Germinal center (tissue), 1 donor: ENCODE measurements around the gene GTF2IRD1.
"Not testable (repeated sequence)": the region's sequence is repeated elsewhere in the genome, so short reads cannot be mapped to it uniquely, and the experiment has no call there.

ENCODE experiments used
- DNase-seq: peaks from one replicate; pipeline ENCODE4 v3.0.0; 2012; ENCODE audit warnings: mixed read lengths, low spot score

The GTF2IRD1 gene, protein sequence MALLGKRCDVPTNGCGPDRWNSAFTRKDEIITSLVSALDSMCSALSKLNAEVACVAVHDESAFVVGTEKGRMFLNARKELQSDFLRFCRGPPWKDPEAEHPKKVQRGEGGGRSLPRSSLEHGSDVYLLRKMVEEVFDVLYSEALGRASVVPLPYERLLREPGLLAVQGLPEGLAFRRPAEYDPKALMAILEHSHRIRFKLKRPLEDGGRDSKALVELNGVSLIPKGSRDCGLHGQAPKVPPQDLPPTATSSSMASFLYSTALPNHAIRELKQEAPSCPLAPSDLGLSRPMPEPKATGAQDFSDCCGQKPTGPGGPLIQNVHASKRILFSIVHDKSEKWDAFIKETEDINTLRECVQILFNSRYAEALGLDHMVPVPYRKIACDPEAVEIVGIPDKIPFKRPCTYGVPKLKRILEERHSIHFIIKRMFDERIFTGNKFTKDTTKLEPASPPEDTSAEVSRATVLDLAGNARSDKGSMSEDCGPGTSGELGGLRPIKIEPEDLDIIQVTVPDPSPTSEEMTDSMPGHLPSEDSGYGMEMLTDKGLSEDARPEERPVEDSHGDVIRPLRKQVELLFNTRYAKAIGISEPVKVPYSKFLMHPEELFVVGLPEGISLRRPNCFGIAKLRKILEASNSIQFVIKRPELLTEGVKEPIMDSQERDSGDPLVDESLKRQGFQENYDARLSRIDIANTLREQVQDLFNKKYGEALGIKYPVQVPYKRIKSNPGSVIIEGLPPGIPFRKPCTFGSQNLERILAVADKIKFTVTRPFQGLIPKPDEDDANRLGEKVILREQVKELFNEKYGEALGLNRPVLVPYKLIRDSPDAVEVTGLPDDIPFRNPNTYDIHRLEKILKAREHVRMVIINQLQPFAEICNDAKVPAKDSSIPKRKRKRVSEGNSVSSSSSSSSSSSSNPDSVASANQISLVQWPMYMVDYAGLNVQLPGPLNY

DNA sequence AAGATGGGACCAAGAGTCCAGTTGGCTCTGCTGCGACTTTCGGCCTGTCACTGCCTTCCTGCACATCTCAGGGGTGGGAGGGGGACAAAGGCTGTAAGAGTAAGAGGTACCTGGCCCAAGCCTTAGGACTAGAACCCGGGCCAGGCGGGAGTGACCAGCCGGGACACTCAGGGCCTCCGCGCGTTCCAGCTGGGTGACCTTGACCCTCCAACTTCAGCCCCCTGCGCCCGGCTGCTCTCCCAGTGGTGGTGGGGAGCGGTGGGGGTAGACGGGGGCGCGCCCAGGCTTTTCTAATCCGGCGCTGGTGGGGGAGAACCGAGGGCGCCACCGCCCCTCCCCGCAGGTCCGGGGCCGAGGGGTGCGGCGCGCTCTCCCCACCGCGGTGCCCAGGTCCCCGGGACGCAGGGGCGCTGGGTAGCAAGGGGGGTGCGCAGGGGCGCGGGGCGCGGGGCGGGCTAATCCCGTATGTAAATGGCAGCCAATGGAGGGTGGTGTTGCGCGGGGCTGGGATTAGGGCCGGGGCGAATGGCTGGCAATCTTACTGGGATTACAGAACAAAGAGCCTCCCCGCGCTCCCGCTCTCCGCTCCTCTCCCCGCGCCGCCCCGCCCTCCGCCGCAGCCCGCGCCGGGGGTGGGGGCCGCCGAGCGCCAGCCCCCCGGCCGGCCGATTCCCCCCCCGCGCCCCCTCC, at the start of gene GTF2IRD1:
GTF2IRD1 (plus strand) TSS at position 585 of the 690 bp plus-strand sequence. CDS start 54,175 bp downstream, outside the sequence.
- DNase-seq: no peak

DNA sequence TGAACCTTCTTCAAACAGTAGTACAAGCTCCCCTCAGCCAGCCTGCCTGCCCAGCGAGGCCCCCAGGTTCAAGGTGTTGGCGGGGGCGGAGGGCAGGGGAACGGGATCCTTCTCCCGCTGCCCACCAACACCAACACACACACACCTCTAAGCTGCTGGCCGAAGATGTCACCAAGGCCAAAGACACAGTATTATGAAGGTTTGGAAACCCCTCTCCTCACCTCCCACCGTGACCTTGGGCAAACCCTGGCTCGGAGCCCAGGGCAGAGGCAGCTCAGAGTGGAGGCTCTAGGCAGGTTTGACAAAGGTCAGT, 49.4 kb upstream of the GTF2IRD1 start:
- DNase-seq: no peak

DNA sequence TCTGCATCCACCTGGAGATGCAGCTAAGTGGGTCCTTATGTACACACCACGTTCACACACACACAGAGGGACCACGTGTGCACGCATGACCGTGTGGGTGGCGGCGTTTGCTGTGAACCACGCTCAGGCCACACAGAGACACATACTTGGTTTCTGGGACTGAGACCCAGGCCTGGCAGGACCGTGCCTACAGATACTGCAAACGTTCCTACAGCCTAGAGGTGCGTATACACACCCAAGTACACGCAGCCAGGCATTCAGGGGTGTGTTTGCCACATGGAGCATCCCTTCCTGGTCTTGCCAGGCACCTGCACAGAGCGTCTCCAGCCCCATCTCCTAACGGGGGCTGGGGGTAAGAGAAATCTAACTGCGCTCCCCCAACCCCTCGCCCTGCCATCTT, 49.0 kb upstream of the GTF2IRD1 start:
- no peak for DNase-seq

DNA sequence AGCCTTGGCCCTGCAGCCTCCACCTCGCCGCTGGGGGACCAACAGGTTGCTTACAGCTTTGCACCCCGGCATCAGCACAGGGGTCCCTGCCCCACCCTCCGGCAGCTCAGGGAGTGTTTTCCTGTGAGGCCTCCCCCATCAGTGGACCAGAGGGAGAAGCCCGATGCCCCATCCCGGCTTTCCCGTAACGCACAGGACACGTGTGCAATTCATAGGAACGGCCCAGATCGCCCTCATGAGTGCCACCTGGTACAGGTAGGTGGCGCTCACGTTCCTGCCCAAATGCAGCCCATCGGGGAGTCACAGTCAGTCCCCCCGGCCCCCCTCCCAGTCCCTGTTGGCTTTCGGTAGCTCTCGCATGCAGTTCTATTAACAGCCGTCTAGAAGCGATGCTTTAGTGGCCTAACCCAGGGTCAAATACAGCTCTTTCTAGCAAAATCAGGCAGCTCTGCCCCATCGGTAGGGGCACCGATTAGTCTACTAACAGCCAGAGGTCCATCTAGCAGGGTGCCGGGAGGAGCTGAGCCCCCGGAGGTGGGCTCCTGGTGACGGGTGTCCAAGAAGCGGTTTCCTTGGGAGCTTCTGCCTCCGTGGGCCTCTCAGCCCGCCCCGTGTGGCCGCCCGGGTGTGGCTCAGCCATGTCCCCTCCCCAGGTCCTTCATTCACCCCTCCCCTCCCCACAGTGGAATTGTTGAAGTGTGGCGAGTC, 48.4 kb upstream of the GTF2IRD1 start:
- DNase-seq: no peak

DNA sequence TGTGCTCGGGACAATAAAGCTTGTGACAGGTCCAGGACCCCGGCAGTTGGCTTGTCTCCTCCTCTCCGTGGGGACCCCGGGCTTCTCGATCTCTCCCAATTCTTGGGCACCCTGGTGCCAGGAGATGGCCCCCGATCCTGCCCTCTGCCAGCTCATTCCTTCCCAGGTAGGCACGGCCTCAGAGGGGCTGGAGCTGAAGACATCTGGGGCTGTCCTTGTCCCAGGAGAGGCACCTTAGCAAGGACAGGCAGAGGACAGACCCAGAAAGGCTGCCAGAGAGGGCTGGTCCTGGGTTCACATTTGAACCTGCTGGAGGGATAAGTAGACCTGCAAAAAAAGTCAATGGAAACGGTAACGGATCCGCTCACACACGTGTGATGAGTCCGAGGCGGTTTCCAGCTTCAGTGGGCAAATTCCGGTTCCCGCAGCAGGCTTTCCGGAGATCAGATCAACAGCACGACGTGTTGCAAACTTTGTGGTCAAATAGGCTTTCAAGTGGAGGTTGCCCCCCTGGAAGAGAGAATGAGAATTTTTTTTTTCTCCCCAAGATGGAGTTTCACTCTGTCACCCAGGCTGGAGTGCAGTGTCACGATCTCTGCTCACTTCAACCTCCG, 47.7 kb upstream of the GTF2IRD1 start:
- DNase-seq: no peak

DNA sequence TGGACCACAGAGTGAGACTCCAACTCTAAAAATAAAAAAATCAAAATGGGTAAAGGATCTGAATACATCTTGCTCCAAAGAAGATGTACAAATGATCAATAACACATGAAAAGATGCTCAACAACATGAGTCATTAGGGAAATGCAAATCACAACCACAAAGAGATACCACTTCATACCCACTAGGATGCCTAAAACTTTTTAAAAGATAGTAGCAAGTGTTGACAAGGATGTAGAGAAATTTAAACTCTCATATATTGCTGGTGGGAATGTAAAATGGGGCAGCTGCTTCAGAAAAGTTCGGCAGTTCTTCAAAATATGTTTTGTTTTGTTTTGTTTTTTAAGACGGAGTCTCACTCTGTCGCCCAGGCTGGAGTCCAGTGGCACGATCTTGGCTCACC, 45.7 kb upstream of the GTF2IRD1 start:
- DNase-seq: no peak

DNA sequence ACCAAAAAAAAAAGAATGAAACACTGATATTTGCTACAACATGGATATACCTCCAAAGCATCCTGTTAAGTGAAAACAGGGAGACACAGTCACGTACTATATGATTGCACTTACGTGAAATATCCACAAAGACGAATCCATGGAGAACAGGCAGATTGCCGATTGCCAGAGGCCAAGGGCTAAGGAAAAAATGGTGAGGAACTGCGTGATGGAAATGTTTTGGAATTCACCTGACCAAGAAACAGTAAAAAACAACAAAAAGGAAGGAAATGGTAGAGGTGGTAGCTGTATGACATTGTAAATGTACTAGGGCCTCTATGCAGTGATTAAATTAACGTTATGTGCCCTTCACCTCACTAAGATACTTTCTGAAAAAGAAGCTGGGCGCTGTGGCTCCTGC, 44.1 kb upstream of the GTF2IRD1 start:
- no peak for DNase-seq

DNA sequence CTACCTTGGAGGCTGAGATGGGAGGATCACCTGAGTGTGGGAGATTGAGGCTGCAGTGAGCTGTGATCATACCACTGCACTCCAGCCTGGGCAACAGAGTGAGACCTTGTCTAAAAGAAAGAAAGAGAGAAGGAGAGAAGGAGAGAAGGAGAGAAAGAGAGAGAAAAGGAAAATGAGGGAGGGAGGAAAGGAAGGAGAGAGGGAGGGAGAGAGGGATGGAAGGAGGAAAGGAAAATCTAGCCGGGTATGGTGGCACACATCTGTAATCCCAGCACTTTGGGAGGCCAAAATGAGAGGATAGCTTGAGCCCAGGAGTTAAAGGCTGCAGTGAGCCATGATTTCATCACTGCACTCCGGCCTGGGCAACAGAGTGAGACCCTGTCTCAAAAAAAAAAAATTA, 42.9 kb upstream of the GTF2IRD1 start:
- no peak for DNase-seq

DNA sequence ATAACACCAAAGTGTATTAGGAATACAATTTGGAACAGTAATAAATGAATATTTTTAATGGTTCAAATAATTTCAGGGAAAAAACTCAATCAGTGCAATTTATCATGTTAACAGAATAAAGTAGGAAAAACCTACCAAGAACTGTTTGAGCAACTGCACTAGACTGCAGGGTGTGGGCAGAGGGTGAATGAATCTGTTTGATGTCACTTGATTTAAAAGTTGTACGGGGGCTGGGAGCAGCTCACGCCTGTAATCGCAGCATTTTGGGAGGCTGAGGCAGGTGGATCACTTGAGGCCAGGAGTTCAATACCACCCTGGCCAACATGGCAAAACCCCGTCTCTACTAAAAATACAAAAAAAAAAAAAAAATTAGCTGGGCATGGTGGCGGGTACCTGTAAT, 42.1 kb upstream of the GTF2IRD1 start:
- not testable (repeated sequence) for DNase-seq

DNA sequence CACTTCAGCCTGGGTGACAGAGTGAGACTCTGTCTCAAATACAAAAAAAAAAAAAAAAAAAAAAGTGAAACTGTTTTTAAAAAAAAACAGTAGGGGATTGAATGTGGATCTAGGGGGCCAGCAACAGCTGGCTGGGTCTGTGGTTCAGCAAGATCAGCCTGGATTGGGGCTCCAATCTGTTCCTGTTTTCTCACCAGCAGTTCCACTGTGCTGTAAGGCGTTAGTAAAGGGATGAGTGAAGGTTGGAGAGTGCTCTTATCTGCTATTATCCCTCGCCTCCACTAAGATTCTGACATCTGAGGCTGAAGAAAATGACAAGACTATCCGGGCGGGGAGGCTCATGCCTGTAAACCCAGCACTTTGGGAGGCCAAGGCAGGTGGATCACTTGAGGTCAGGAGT, 41.6 kb upstream of the GTF2IRD1 start:
- no peak for DNase-seq

DNA sequence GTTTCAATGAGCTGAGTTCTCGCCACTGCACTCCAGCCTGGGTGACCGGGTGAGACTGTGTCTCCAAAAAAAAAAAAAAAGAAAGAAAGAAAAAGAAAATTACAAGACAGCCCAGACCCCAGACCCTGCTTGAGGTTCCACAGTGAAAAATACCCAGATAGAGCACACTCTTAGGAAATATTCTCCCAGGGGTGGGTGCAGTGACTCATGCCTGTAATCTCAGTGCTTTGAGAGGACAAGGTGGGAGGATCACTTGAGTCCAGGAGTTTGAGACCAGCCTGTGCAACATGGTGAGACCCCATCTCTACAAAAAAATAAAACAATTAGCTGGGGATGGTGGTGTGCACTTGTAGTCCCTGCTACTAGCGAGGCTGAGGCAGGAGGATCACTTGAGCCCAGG, 41.1 kb upstream of the GTF2IRD1 start:
- DNase-seq: no peak

DNA sequence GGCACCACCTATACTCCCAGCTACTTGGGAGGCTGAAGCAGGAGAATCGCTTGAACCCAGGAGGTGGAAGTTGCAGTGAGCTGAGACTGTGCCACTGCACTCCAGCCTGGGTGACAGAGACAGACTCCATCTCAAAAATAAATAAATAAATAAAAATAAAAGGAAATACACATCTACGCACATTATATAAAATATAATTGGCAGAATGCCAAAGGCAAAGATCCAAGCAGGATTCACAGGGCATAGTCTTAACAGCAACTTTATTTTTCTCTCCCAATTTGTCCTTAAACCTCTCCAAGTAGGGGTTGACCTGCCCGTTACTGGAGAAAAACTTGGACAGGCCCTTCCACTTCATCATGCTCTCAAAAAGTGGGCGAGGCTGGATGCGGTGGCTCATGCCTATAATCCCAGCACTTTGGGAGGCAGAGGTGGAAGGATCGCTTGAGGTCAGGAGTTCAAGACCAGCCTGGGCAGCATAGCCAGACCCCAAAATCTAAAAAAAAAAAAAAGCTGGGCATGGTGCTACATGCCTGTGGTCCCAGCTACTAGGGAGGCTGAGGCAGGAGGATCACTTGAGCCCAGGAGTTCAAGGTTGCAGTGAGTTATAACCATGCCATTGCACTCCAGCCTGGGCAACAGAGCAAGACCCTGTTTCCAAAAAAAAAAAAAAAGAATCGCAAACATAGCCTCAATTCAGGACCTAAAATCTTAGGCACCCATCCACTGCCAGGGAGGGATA, 38.9 kb upstream of the GTF2IRD1 start:
- not testable (repeated sequence) for DNase-seq

DNA sequence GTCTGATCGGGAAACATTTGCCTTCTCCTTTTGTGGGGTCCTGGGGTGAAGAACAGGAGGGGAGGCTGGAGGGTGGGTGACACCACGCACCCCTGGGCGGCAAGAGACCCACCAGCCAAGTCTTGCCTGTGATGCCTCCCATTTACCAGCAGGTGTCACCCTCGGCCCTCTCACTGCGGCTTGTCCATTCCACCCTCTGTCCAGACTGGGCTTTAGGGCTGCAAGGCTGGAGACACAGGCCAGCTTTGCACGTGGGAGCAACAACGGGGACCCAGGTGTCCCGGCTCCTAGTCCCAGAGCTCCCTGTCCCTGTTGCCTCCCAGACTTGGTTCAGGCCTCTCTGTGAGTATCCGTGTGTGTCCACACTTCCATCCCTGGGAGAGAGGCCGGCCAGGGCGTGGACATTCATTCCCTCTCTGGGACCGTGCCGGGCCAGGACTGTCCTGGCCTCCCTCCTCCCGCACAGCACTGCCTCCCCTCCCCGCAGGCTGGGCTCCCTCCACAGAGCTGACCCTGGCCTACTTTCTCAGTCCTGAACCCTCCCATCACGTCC, 36.2 kb upstream of the GTF2IRD1 start:
- peak; percentile 86 for DNase-seq

DNA sequence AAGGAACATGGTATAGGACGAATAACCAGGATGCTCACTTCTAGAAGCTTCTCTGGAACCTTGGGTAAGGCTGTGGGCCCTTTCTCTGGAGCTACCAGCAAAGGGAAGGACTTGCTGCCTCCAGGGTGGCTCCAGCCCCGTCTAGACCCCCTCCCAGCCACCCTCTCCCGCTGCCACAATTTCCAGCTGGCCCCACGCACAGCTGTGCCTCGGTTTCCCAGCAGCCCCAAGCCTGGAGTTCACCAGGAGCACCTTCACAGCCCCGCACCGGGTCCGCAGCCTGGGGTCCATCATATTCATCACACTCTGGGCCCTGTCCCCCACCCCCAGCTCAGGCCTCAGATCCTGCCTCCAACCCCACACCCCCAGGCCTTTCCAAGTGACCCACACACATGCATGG, 35.6 kb upstream of the GTF2IRD1 start:
- DNase-seq: no peak

DNA sequence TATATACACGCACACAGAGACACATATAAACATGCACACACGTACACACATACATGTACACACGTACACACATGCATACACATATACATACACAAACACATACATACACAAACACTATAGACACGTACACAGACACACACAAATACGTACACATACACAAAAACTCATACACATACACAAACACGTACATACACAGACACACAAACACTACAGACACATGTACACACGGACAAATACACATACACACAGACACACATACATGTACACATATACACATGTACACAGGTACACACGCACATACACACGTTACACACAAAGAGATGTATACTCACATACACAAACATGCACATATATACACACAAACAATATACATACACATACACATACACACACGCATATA, 35.2 kb upstream of the GTF2IRD1 start:
- DNase-seq: no peak

DNA sequence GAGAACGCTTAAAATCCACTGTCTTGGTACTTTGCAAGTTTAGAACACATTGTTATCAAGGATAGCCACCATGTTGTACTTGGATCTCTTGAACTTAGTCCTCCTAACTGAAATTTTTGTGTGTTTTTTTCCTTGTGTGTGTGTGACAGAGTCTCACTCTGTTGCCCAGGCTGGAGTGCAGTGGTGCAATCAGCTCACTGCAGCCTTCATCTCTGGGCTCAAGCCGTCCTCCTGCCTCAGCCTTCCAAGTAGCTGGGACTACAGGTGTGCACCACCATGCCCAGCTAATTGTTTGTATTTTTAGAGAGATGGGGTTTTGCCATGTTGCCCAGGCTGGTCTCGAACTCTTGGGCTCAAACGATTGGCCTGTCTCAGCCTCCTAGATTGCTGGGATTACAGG, 34.5 kb upstream of the GTF2IRD1 start:
- DNase-seq: not testable (repeated sequence)

DNA sequence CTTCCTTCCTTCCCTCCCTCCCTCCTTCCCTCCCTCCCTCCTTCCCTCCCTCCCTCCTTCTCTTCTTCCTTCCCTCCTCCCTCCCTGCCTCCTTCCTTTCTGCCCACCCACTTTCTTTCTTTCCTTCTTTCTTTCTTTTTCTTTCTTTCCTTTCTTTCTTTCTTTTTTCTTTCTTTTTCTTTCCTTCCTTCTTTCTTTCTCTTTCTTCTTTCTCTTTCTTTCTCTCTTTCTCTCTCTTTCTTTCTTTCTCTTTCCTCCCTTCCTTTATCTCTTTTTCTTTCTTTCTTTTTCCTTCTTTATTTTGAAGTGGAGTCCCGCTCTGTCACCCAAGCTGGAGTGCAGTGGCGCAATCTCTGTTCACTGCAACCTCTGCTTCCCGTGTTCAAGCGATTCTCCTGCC, 33.7 kb upstream of the GTF2IRD1 start:
- DNase-seq: no peak

DNA sequence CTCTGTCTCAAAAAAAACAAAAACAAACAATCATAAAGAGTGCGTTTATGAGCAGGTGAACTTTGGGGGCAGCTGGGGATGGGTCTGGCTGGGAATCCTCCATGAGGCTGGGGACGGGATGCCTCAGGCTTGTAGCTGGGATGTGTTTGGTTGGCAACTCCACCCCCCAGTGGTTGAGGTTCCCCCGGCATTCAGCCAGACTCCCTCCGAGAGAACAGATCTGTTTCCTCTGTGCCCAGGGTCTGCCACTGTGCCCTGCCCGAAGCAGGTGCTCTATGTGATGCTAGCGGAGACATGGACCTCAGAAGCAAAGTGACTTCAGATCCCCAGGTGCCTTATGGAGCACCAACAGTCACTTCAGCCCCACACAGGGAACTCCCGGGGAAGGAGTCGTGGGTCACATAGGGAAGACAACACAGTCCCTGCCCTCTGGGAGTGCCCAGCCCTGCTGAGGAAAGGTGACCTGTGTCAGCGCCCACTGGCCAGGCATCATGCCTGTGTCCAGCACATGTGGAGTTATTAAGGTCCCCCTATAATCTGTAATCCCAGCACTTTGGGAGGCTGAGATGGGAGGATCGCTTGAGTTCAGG, 29.3 kb upstream of the GTF2IRD1 start:
- DNase-seq: no peak

DNA sequence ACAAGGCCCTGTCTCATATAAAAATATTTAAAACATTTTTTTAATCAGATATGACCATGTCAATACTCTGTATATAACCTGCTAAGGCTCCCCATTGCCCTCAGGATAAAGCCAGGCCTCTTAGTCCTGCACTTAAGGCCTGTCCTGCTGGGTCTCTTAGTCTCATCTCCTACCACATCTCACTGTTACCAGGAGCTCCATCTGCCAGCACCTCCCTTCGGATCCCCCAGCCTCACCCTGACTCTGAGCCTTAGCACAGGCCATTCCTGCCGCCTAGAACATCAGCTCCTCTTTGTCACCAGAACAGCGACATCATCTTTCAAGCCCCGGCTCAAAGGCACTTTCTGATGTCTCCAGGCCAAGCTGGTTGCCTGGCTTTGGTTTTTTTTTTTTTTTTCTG, 25.7 kb upstream of the GTF2IRD1 start:
- DNase-seq: no peak

DNA sequence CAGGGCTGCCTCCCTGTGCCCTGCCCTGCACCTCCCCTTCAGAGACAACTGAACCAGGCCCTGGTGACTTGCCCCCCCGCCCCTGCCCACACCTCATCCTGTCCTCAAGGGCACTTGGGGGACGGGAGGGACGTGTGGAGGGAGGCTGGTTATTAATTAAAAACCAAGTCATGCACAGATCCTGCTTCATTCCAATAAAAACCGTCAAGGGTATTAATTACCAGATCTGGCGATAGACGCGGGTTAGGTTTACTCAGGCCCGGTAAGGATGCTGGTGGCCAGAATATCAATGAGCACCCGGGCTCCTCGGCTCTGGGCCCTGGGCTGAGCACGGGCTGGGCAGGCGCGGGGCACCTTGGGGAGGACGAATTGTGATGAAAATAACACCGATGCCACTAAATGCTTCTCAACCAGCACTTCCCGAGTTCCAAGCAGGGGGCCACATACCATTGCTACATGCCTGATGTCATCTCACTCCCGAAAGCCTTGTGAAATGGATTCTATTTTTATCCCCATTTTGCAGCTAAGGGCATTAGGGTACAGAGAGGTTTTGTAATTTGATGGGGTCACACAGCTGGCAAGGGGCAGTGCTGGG, 24.5 kb upstream of the GTF2IRD1 start:
- no peak for DNase-seq
